Activated gamma-delta T cell treated with Interleukin-2 at 50 U/mL for 16 hours (primary cell): ENCODE data around the gene SPRN.
"Not testable (repeated sequence)": the region's sequence is repeated elsewhere in the genome, so short reads cannot be mapped to it uniquely, and the experiment has no call there.

Experiments used
- DNase-seq: peaks from one replicate; pipeline ENCODE4 v3.0.0-alpha.2; 2020

The SPRN gene

DNA sequence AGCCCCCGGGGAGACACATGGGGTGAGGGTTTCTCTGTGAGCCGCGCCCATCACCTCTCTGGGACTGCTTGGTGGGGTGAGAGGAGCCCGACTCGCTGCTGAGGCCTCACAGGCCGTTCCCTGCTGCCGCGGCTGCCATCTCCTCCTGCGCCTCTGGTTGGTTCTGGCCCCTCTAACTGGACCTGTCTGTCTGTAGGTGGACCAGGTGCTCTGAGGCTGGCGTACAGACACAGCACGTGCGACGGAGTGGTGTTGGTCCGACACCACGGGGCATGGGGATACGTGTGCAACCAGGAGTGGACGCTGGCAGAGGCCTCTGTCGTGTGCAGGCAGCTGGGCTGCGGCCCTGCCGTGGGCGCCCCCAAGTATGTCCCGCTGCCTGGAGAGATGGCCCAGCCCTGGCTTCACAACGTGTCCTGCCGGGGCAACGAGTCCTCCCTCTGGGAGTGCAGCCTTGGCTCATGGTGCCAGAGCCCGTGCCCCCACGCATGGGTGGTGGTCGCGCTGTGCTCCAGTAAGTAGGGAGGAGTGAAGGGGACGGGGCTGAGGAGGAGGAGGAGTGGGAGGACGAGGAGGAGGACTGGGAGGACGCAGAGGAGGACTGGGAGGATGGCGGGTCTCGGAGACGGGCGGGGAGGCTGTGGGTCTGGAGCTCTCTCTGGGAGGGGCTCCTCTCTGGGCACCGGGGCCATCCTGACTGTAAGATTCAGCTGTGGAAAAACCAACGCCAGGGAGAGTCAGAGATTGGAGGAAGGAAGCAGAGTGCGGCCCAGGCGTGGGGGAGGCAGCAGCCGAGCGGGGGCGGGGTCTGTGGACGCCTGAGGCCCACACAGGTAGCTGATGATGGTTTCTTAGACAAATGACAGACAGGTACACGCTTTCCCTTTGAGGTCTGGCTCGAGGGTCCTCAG is 31.9 kb upstream of the SPRN start:
- DNase-seq, result no peak

GRCh38 chr10:133455611-133456031 is 31.2 kb upstream of the SPRN start:
- no peak for DNase-seq

DNA sequence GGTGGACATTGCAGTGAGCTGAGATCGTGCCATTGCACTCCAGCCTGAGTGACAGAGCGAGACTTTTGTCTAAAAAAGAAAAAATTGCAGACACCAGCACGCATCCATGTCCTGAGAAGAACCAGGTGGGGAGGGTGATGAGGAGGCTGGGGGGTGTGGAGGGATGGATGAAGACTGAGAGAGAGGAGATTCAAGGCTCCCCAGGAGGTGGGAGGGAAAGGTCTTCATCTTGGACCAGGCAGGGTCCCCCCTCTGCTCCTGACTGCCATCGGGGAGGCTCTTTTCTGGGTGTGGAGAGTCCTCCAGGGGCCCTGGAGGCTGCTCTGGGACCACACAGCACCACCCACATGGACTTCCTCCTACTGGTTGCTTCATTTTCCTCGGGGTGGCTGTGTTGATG is 30.8 kb upstream of the SPRN start:
- DNase-seq, result no peak

GRCh38 chr10:133454204-133454893 is 29.9 kb upstream of the SPRN start:
- DNase-seq, result no peak

DNA sequence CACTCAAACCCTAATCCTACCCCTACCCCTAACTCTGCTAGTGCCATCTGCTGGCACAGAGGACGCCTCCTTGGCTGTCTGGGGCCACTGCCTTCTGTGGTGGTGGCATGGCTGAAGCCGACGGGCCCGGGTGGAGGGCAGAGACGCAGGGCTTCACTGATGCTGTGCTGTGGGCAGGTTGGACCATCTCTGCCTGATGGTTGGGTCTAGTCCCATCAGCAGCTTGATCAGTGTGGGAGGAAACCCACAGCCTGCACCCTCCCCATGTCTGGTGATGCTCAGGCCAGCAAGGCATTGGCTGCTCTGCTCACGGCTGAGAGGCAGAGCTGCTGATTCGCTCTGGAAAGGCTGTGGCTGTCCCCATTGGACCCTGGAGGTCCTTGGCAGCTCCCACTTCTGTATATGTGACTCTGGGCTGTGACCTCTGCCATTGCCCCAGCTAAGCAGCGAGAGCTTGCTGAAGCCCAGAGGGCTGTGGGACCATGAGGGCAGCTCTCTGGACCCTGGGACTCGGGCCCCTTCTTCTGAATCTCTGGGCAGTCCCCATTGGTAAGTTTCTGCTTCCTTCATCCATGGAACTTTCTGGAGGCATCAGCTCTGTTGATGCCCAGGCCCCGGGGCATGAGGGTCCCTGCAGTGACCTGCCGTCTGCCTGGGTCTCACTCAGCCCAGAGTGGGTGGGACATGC is 29.2 kb upstream of the SPRN start, which contains the start of gene SCART1:
SCART1 (plus strand) TSS at position 430 of the 688 bp plus-strand sequence; CDS start at position 483, 53 bp downstream.
- no peak for DNase-seq

DNA sequence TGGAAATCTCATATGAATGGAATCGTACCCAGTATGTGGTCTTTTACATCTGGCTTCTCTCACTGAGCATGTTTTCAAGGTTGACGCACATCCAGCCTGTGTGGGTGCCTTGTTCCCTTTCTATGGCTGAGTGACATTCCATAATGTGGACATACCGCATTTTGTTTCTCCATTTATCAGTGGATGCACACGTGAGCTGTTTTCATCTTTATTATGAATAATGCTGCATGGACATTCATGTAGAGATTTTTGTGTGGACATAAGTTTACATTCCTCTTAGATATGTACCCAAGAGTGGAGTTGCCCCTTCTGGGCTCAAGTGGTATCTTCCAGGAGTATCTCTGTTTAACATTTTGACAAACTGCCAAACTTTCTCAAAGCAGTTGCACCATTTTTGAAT is 28.0 kb upstream of the SPRN start:
- DNase-seq, result no peak

- DNase-seq, result no peak
These were observed 26.9 kb upstream of the SPRN start for GRCh38 chr10:133451346-133451745.

GRCh38 chr10:133448120-133448519 is 23.7 kb upstream of the SPRN start:
- DNase-seq, result no peak

- DNase-seq, result no peak
These were observed 22.6 kb upstream of the SPRN start for GRCh38 chr10:133446979-133447378.

GRCh38 chr10:133445751-133446708 is 21.6 kb upstream of the SPRN start:
- DNase-seq, result no peak

GRCh38 chr10:133445268-133445732 is 20.9 kb upstream of the SPRN start:
- DNase-seq, result no peak

- DNase-seq, result no peak
These were observed 20.2 kb upstream of the SPRN start for GRCh38 chr10:133444342-133445267.

- no peak for DNase-seq
These were observed 18.8 kb upstream of the SPRN start for GRCh38 chr10:133442967-133443924.

GRCh38 chr10:133442191-133442966 is 18.0 kb upstream of the SPRN start:
- peak; percentile 37 for DNase-seq

GRCh38 chr10:133441780-133442179 is 17.4 kb upstream of the SPRN start:
- DNase-seq, result no peak

DNA sequence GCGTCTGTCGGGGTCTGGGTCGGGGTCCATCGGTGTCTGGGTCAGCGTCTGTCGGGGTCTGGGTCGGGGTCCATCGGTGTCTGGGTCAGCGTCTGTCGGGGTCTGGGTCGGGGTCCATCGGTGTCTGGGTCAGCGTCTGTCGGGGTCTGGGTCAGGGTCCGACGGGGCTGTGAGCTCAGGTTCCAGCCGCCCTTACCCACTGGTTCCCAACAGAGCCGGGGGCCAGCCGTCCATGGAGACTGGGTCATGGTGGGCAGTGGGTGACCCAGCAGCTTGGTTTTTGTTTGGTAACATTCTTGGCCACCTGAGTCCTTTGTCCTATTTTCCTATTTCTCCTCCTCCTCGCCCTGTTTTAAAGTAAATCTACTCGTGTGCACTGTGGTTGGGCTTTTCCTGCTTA is 16.9 kb upstream of the SPRN start:
- DNase-seq, result not testable (repeated sequence)

- no peak for DNase-seq
These were observed 16.3 kb upstream of the SPRN start for GRCh38 chr10:133440633-133441285.
